H1 (cell line): Measurements from ENCODE around the gene TTLL5. TPM values are rescaled to one million over a fixed set of nuclear protein-coding genes. Genes with fewer than 3 reads are reported as not detected.
A peak's percentile ranks its signal among the peaks of the same experiment; 100 is the strongest.

Experiments
- CBX8 ChIP-seq: fragments of 300-800, 300-1000 bp; sonication (generic); IDR thresholded peaks from 2 replicates; pipeline ENCODE4 v1.7.1; 2016; ENCODE audit warnings: low read depth, low read length, borderline replicate concordance
- EZH2 ChIP-seq: fragments of 200-600 bp; sonication (generic); IDR thresholded peaks from 2 replicates; pipeline ENCODE4 v1.7.1; 2012; ENCODE audit warnings: low read depth, mild to moderate bottlenecking, moderate library complexity, low read length, inconsistent platforms; ENCODE audit not compliant: severe bottlenecking
- JUN ChIP-seq: IDR thresholded peaks from 2 replicates; pipeline ENCODE4 v1.6.1; 2011; ENCODE audit warnings: low read depth, mild to moderate bottlenecking, improper control_type of control experiment, low read length
- JUND ChIP-seq: IDR thresholded peaks from 2 replicates; pipeline ENCODE4 v1.6.1; 2011; ENCODE audit warnings: mild to moderate bottlenecking, improper control_type of control experiment, low read length
- KDM1A ChIP-seq: fragments of 200-600, 300-600 bp; sonication (generic); IDR thresholded peaks from 2 replicates; pipeline ENCODE4 v1.7.1; 2016; ENCODE audit warnings: mild to moderate bottlenecking, low read length, borderline replicate concordance
- KDM5A ChIP-seq: fragments of 200-600 bp; IDR thresholded peaks from 2 replicates; pipeline ENCODE4 v1.7.1; 2012; ENCODE audit warnings: mild to moderate bottlenecking, low read length, inconsistent platforms, mixed read lengths
- MAFK ChIP-seq: IDR thresholded peaks from 2 replicates; pipeline ENCODE4 v1.6.1; 2012; ENCODE audit warnings: low read depth, mild to moderate bottlenecking, improper control_type of control experiment, low read length
- NANOG ChIP-seq: IDR thresholded peaks from 2 replicates; pipeline ENCODE4 v1.6.1; 2011; ENCODE audit warnings: low read length, low read depth, mild to moderate bottlenecking, inconsistent platforms; ENCODE audit not compliant: insufficient read depth, poor library complexity, severe bottlenecking
- RAD21 ChIP-seq, 2 experiments: IDR thresholded peaks in 1 of 2; conservative IDR thresholded peaks in 1 of 2; 2 replicates each; pipeline ENCODE4 v1.6.1; 2011; ENCODE audit warnings: low read depth in 2 of 2, low read length in 2 of 2, improper control_type of control experiment in 1 of 2, inconsistent platforms in 1 of 2, mild to moderate bottlenecking in 1 of 2, moderate library complexity in 1 of 2
- RNF2 ChIP-seq: fragments of 200-900, 300-1000 bp; sonication (generic); IDR thresholded peaks from 2 replicates; pipeline ENCODE4 v1.7.1; 2016; ENCODE audit warnings: borderline replicate concordance, low read depth, mild to moderate bottlenecking, antibody characterized with exemption, low read length; ENCODE audit not compliant: poor library complexity, severe bottlenecking; ENCODE audit errors: missing control alignments
- RXRA ChIP-seq: IDR thresholded peaks from 2 replicates; pipeline ENCODE4 v1.6.1; 2011; ENCODE audit warnings: low read depth, mild to moderate bottlenecking, low read length, moderate library complexity; ENCODE audit not compliant: insufficient read depth
- SAP30 ChIP-seq: fragments of 300-600 bp; sonication (generic); IDR thresholded peaks from 2 replicates; pipeline ENCODE4 v1.7.1; 2012; ENCODE audit warnings: low read length, moderate library complexity, mild to moderate bottlenecking, inconsistent platforms; ENCODE audit not compliant: insufficient read depth, insufficient replicate concordance
- SIN3A ChIP-seq, 2 experiments: IDR thresholded peaks in 1 of 2; conservative IDR thresholded peaks in 1 of 2; 2 replicates each; pipeline ENCODE4 v1.6.1; 2011 to 2012; ENCODE audit warnings: low read length in 2 of 2, improper control_type of control experiment in 1 of 2, low read depth in 1 of 2, mild to moderate bottlenecking in 1 of 2
- SIRT6 ChIP-seq: IDR thresholded peaks from one replicate; pipeline ENCODE4 v1.7.1; 2012; ENCODE audit warnings: low read length, inconsistent platforms
- SP4 ChIP-seq: IDR thresholded peaks from 2 replicates; pipeline ENCODE4 v1.6.1; 2012; ENCODE audit warnings: low read length, inconsistent platforms
- TAF1 ChIP-seq: IDR thresholded peaks from 2 replicates; pipeline ENCODE4 v1.6.1; 2011; ENCODE audit warnings: mild to moderate bottlenecking, low read depth, low read length
- YY1 ChIP-seq: IDR thresholded peaks from 2 replicates; pipeline ENCODE4 v1.6.1; 2011; ENCODE audit warnings: low read depth, mild to moderate bottlenecking, low read length
- polyA plus RNA-seq, 7 experiments: library from polyadenylated mRNA; depleted of rRNA in 3 of 7; stranded (reverse) in 5 of 7; unstranded in 2 of 7; fragments of >200 nt in 5 of 7; fragments of 200-250 nt in 2 of 7; gene quantifications; 1 replicate in 5 of 7; 2 replicates in 1 of 7; 4 replicates in 1 of 7; pipeline versions ENCODE4 v1.2.1 to v1.2.3, GENCODE V29; 2011 to 2013; ENCODE audit warnings: missing spikeins in 2 of 7, mixed read lengths in 2 of 7
- total RNA-seq: library from RNA; stranded (reverse); fragmentation: NEBNext Ultra II Directional; extraction: Animal tissue kit (Norgen Biotek cat#: 25700); gene quantifications from 2 replicates; pipeline ENCODE4 v1.2.1, GENCODE V29; 2021
- TF ChIP-seq, protein P1 (sequence below), 3 experiments: IDR thresholded peaks; 1 replicate in 2 of 3; 2 replicates in 1 of 3; pipeline versions ENCODE4 v1.5.1 to v1.6.1; 2011; ENCODE audit warnings: low read length in 3 of 3, mild to moderate bottlenecking in 3 of 3, inconsistent platforms in 2 of 3, low read depth in 1 of 3, moderate library complexity in 1 of 3; ENCODE audit not compliant: insufficient read depth in 1 of 3; ENCODE audit errors: control extremely low read depth in 1 of 3

The TTLL5 gene
- total and polyA plus RNA-seq, 2 of the 8 experiments (the other 6 are each of a cell fraction or from before 2014, with no cell fraction given) = 16.1 to 45.9 TPM

DNA sequence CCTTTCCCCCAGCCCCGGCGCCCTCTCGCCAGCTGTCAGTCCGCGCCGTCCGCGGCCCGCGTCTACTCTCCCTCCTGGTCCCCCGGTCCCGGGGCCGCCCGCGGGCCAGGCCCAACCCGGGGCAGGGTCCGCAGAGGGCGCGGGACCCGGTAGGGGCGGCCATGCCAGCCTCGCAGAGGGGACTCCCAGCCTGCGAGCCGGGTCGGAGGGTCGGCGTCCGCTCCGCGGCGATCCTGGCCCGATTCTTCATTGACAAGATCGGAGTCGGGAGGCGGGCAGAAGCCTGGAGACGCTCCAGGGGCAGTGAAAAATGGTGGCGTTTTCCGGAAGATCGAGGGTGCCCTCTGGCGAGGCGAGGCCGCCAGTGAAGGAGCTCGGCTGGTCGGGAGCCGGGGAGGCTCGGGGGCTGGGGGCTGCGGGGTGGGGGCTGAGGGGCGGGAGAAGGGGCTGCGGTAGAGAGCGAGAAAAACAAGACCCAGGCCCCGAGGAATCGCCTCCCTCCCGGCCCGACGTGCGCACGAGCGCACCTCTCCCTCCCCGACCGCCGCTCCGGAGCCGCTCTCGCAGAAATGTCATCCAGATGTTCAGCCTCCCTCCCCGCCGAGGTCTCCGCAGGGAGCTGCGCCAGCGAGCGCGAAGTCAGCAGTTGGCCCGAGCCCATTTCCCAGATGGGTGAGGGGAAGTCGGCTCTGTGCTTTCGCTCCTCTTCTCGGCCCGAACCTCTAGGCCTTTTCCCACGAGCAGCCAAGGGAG, 321.4 kb downstream of the TTLL5 start (continued):
- TF ChIP-seq, protein P1, sequence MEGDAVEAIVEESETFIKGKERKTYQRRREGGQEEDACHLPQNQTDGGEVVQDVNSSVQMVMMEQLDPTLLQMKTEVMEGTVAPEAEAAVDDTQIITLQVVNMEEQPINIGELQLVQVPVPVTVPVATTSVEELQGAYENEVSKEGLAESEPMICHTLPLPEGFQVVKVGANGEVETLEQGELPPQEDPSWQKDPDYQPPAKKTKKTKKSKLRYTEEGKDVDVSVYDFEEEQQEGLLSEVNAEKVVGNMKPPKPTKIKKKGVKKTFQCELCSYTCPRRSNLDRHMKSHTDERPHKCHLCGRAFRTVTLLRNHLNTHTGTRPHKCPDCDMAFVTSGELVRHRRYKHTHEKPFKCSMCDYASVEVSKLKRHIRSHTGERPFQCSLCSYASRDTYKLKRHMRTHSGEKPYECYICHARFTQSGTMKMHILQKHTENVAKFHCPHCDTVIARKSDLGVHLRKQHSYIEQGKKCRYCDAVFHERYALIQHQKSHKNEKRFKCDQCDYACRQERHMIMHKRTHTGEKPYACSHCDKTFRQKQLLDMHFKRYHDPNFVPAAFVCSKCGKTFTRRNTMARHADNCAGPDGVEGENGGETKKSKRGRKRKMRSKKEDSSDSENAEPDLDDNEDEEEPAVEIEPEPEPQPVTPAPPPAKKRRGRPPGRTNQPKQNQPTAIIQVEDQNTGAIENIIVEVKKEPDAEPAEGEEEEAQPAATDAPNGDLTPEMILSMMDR (IDR thresholded peaks at IDR 0.05; ENCODE audit: control extremely low read depth in 1 of 3, insufficient read depth in 1 of 3, low read depth in 1 of 3, low read length in 3 of 3) = peak; percentile 54 to 67 (median 63)
- TF ChIP-seq EZH2 (no peak), SIRT6 (no peak), RNF2 (no peak), KDM5A (no peak), SAP30 (no peak), MAFK (no peak), RXRA (no peak), RAD21 (IDR thresholded peaks at IDR 0.05 in 1 of 2, conservative IDR thresholded peaks at IDR 0.05 in 1 of 2; ENCODE audit: low read depth in 2 of 2, low read length in 2 of 2) (peak; percentile 74 to 81), KDM1A (peak; percentile 91), CBX8 (no peak), SP4 (no peak), JUND (no peak), TAF1 (no peak), SIN3A (conservative IDR thresholded peaks at IDR 0.05 in 1 of 2, IDR thresholded peaks at IDR 0.05 in 1 of 2; ENCODE audit: low read depth in 1 of 2, low read length in 2 of 2) (peak in 1 of 2 experiments; percentile 45; a peak in 2 of 4 replicates), NANOG (no peak), YY1 (peak; percentile 80), JUN (no peak)
